Breast epithelium (tissue), 3 donors: Measurements from ENCODE around the gene VWC2.

Experiments used
- CTCF ChIP-seq, 3 donors: fragments of 450-650 bp; IDR thresholded peaks; one replicate each; pipeline ENCODE4 v1.5.1; 2016 to 2017; ENCODE audit warnings: antibody characterized with exemption in 3 of 3, mild to moderate bottlenecking in 3 of 3, moderate library complexity in 3 of 3
- POLR2A ChIP-seq: fragments of 450-650 bp; IDR thresholded peaks from one replicate; pipeline ENCODE4 v1.6.1; 2016; ENCODE audit warnings: antibody characterized with exemption, mild to moderate bottlenecking, moderate library complexity

- TF ChIP-seq CTCF (IDR thresholded peaks at IDR 0.05) (no peak), POLR2A (no peak)
Measured at GRCh38 chr7:49766966-49767365, 6.5 kb upstream of the VWC2 start.
